NCI-H774 (cell line): Measurements from ENCODE around the gene N4BP3.
"Not testable (repeated sequence)": the region's sequence is repeated elsewhere in the genome, so short reads cannot be mapped to it uniquely, and the experiment has no call there.

Experiments used
- DNase-seq: peaks from one replicate; lab custom pipeline; 2025; lab: John Stamatoyannopoulos, UW

Gene N4BP3

GRCh38 chr5:178122346-178122745 is 9.0 kb downstream of the N4BP3 start:
- DNase-seq = no peak

GRCh38 chr5:178123094-178123965 is 10.0 kb downstream of the N4BP3 start:
- DNase-seq = no peak

GRCh38 chr5:178123966-178124925 is 10.9 kb downstream of the N4BP3 start:
- DNase-seq = no peak

DNA sequence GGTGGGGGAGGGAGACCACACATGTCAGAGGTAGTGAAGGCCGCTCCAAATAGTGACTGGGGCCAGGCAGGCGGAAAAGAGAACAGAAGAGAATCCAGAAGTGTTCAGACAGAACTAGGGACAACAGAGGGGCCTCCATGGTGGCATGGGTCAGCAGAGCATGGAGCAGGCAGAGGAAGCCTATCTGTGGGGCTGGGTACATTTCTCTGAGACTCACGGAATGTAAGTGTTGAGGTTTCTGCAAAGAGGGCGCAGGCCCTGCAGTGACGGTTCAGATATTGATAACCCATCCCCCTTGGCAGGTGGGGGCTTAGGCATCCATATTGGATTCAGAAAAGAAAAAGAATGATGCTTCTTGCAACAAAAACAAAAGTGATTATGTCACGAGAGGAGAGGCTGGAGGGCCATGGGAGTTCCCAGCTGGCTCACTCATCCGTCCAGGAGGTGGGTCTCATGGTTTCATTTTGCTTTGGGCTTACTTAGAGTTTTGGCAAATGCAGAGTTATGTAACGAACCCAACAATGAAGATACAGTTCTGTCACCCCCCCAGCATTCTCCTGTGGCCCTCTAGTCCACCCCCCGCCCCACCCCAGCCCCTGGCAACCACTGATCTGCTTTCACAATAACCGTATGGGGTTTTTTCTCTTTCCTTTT is 12.0 kb downstream of the N4BP3 start:
- DNase-seq = no peak

DNA sequence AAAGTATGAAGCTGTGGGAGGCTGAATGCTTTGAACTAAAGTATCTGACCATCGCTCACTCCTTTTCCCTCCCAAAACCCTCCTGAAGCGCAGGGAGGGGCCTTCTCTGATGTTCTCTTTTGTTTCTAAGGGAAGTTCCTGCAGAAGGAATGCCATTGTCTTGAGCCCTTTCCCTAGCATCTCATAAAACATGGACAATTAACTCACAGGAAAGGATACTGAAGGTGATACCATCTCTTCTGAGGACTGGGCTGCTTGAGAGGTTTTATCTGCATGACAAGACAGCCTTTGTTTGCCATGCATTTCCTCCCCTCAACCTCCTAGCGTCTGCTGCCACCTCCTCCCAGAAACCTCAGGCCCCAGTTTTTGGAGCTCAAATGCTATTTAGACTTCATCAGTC is 13.2 kb downstream of the N4BP3 start:
- DNase-seq = no peak

- DNase-seq = not testable (repeated sequence)
Observed at GRCh38 chr5:178127300-178128009, 14.1 kb downstream of the N4BP3 start.

DNA sequence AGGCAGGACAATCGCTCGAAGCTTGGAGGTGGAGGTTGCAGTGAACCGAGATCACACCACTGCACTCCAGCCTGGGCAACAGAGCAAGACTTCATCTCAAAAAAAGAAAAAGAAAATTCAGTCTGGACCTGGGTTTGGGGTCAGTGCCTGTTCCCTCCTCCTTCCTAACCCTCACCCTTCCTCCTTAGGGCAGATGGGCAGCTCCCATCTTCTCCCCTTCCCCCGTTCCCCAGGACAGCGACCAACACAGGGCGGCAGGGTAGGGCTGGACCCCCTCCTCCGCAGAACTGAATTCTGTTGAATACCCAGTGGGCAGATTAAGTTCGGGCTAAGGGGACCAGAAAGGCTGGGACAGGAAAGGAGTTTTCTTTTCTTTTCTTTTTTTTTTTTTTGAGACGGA is 16.0 kb downstream of the N4BP3 start:
- no peak for DNase-seq

GRCh38 chr5:178130234-178130575 is 16.9 kb downstream of the N4BP3 start:
- not testable (repeated sequence) for DNase-seq

GRCh38 chr5:178130576-178131445 is 17.5 kb downstream of the N4BP3 start, which contains the start of gene RMND5B:
TSS of gene RMND5B (plus strand) at chr5:178131014. CDS start at chr5:178138120, 7,106 bp downstream.
- DNase-seq = peak; percentile 88

DNA sequence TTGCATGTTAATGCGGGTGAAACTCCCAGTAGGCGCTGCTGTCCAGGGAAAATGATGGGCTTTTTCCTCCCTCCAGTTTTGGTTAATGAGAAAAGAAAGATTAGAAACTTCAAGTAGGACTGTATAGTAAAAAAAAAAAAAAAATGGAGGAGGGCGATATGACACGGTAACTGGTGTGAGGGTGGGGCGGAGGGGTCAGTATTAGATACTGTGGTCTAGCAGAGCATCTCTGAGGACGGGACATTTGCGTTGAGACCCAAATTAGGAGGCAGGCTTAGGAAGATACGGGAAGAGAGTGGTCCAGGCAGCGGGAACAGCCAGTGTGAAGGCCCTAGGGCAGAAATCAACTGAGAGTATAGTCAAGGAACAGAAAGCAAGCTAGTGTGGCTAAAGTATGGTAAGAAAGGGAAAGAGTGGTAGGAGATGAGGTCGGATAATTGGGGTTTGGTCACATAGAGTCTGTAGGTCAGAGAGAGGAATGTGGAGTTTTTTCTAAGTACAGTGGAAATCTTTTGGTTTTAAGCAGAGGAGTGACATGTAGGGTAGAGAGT is 18.2 kb downstream of the N4BP3 start:
- DNase-seq = no peak

- DNase-seq = no peak
Observed at GRCh38 chr5:178136990-178137389, 23.7 kb downstream of the N4BP3 start.

DNA sequence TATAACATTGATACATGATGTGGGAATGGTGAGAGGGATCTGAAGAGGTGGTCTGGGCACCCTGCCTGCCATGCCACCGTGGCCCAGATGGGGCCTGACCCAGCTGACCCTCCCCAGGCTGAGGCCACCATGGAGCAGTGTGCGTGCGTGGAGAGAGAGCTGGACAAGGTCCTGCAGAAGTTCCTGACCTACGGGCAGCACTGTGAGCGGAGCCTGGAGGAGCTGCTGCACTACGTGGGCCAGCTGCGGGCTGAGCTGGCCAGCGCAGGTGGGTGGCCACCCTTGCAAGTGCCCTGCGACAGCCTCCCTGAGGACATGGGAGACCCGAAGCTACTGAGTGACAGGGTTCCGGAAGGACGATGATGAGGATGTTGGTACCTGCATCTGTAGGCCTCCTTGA is 24.7 kb downstream of the N4BP3 start:
- no peak for DNase-seq

DNA sequence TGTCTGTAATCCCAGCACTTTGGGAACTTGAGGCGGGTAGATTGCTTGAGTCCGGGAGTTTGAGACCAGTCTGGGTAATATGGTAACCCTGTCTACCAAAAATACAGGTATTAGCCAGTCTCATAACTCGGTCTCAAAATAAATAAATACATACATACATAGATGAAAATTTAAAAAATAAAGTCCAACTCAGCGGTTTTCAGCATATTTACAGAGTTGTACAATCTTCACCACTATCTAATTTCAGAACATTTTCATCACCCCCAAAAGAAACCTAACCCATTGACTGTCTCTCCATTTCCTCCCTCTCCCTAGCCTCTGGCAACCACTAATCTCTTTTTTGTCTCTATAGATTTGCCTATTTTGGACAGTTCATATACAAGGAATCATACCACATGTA is 28.2 kb downstream of the N4BP3 start:
- no peak for DNase-seq

DNA sequence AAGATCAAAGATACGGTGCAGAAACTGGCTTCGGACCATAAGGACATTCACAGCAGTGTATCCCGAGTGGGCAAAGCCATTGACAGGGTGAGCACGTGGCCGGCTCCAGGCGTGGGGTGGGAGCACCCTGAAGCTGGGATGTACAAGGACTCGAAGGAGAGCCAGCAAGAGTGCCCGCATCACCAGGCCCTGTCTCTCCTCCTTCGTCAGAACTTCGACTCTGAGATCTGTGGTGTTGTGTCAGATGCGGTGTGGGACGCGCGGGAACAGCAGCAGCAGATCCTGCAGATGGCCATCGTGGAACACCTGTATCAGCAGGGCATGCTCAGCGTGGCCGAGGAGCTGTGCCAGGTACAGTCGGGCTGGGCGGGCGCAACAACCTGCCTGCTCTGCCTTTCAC is 29.3 kb downstream of the N4BP3 start:
- no peak for DNase-seq

- DNase-seq = no peak
Observed at GRCh38 chr5:178143246-178143645, 29.9 kb downstream of the N4BP3 start.

DNA sequence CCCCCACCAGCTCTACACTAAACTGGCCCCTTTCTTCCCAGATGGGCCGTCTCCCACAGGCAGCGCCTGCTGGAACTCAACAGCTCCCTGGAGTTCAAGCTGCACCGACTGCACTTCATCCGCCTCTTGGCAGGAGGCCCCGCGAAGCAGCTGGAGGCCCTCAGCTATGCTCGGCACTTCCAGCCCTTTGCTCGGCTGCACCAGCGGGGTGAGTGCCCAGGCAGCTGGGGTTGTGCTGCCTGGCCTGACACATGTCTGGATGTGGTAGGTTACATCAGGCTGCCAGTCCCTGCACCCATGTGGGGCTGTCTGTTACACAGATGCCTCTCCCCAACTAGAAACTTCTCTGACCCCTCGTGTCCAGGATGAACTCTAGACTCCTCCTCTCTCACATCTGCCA is 30.6 kb downstream of the N4BP3 start:
- DNase-seq = no peak

DNA sequence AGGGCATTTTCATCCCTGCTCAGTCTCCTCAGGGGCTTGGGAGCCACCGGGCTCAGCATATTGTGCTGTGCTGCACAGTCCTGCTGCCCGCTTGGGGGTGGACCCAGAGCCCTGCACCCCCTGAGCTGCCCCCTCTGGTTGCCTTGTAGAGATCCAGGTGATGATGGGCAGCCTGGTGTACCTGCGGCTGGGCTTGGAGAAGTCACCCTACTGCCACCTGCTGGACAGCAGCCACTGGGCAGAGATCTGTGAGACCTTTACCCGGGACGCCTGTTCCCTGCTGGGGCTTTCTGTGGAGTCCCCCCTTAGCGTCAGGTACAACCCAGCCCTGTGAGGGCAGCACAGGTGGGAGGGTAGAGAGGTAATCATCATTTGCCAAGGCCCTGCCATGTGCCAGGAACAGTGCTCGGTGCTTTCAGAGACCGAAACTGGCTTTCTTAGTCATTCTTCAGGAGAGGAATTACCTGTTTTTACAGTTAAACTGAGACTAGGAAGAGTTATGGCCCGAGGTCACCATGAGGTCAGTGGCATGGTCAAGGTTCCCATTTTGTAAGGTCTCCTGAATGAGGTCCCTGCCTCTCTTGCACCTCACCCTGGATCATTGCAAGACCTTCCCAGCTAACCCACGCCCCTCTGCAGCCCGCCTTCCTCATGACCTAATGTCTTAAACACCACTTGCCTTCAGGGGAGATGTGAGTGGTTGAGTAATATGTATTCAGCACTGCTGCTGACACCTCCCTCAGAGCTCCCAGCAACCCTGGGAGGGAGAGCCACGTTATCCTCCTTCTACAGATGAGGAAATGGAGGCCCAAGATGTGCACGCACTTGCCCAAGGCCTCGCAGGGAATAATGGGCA is 32.9 kb downstream of the N4BP3 start:
- DNase-seq = peak; percentile 7

- DNase-seq = no peak
Observed at GRCh38 chr5:178147406-178147805, 34.1 kb downstream of the N4BP3 start.

DNA sequence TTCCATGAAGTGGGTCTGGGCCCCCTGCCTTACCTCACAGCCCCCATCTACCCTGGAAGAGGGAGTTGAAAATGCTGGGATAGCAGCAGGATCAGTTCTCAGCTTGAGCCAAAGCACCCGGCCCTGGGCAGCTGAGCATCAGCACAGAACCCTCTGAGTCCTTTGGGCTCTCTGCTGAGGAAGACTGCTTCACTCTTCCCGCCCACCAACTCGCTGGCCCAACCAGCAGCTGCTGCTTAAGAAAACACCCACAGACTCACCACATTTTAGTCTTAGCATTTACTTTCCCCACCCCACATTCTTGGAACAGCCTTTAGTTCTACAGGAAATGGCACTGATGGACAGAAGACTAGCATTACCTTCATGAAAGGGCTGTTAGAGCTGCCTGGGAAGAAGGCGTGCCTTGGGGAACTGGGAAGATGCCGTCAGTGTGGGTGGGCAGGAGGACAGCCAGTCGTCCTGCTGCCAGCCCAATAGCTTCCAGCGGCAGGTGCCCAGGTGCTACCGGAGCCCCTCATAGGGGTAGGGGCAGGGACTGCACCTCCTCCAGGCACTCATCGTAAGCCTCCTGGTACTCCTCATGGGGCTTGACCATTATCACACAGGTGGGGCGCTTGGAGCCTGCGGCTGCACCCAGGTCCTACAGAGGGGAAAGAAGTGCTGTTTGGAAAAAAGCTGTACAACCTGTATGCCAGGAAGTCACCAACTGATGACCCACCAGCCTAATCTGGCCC is 36.0 kb downstream of the N4BP3 start:
- no peak for DNase-seq
